ENCODE data around the gene PLXDC1.
A peak's percentile ranks its signal among the peaks of the same experiment; 100 is the strongest.
"Not testable (repeated sequence)": the region's sequence is repeated elsewhere in the genome, so short reads cannot be mapped to it uniquely, and the experiment has no call there.

The PLXDC1 gene

GRCh38 chr17:39181303-39181702 is 29.9 kb upstream of the PLXDC1 start:
- no peak for DNase-seq (ENCODE audit: low read depth in 2 of 2)

- no peak for DNase-seq (ENCODE audit: low read depth in 2 of 2)
Observed at GRCh38 chr17:39178536-39178935, 27.1 kb upstream of the PLXDC1 start.

GRCh38 chr17:39177256-39177655 is 25.8 kb upstream of the PLXDC1 start:
- no peak for DNase-seq (ENCODE audit: low read depth in 2 of 2)

GRCh38 chr17:39175695-39176093 is 24.3 kb upstream of the PLXDC1 start:
- no peak for DNase-seq (ENCODE audit: low read depth in 2 of 2)

GRCh38 chr17:39174920-39175694 is 23.7 kb upstream of the PLXDC1 start:
- peak; percentile 64 to 72 for DNase-seq (ENCODE audit: low read depth in 2 of 2)

- no peak for DNase-seq (ENCODE audit: low read depth in 2 of 2)
Observed at GRCh38 chr17:39173526-39174274, 22.3 kb upstream of the PLXDC1 start.

GRCh38 chr17:39173080-39173479 is 21.6 kb upstream of the PLXDC1 start:
- no peak for DNase-seq (ENCODE audit: low read depth in 2 of 2)

GRCh38 chr17:39171933-39172332 is 20.5 kb upstream of the PLXDC1 start:
- DNase-seq (ENCODE audit: low read depth in 2 of 2) = no peak

- no peak for DNase-seq (ENCODE audit: low read depth in 2 of 2)
Observed at GRCh38 chr17:39170558-39170957, 19.1 kb upstream of the PLXDC1 start.

GRCh38 chr17:39170109-39170508 is 18.7 kb upstream of the PLXDC1 start:
- DNase-seq (ENCODE audit: low read depth in 2 of 2) = no peak

- DNase-seq (ENCODE audit: low read depth in 2 of 2) = no peak
Observed at GRCh38 chr17:39169518-39169917, 18.1 kb upstream of the PLXDC1 start.

- DNase-seq (ENCODE audit: low read depth in 2 of 2) = no peak
Observed at GRCh38 chr17:39169101-39169500, 17.7 kb upstream of the PLXDC1 start.

- not testable (repeated sequence) for DNase-seq (ENCODE audit: low read depth in 2 of 2)
Observed at GRCh38 chr17:39168503-39168902, 17.1 kb upstream of the PLXDC1 start.

- no peak for DNase-seq (ENCODE audit: low read depth in 2 of 2)
Observed at GRCh38 chr17:39167476-39167875, 16.0 kb upstream of the PLXDC1 start.

- DNase-seq (ENCODE audit: low read depth in 2 of 2) = no peak
Observed at GRCh38 chr17:39166437-39167335, 15.2 kb upstream of the PLXDC1 start.

GRCh38 chr17:39165841-39166349 is 14.5 kb upstream of the PLXDC1 start, which contains the start of gene ARL5C:
TSS of gene ARL5C (minus strand) at chr17:39166161. CDS start at chr17:39165760, 401 bp downstream.
- no peak for DNase-seq (ENCODE audit: low read depth in 2 of 2)

- no peak for DNase-seq (ENCODE audit: low read depth in 2 of 2)
Observed at GRCh38 chr17:39165178-39165840, 13.9 kb upstream of the PLXDC1 start.

- DNase-seq (ENCODE audit: low read depth in 2 of 2) = peak; percentile 66 to 71
Observed at GRCh38 chr17:39164675-39165143, 13.3 kb upstream of the PLXDC1 start.

- DNase-seq (ENCODE audit: low read depth in 2 of 2) = no peak
Observed at GRCh38 chr17:39161962-39162361, 10.5 kb upstream of the PLXDC1 start.

- no peak for DNase-seq (ENCODE audit: low read depth in 2 of 2)
Observed at GRCh38 chr17:39158623-39159022, 7.2 kb upstream of the PLXDC1 start.

- no peak for DNase-seq (ENCODE audit: low read depth in 2 of 2)
Observed at GRCh38 chr17:39156491-39156890, 5.1 kb upstream of the PLXDC1 start.

Data from stimulated activated CD4-positive, alpha-beta T cell treated with anti-CD3 and anti-CD28 coated beads, Interleukin-4, amount 100 ng/mL, for 48 hours (primary cell).